GM18909 (cell line): Measurements from ENCODE around the gene TM4SF5.

Experiments
- ATAC-seq: cut with Tn5 transposase; IDR thresholded peaks from one replicate; pipeline ENCODE4 v1.9.1; 2021; ENCODE audit warnings: mild to moderate bottlenecking; ENCODE audit not compliant: unreplicated experiment, poor library complexity

Gene TM4SF5

DNA sequence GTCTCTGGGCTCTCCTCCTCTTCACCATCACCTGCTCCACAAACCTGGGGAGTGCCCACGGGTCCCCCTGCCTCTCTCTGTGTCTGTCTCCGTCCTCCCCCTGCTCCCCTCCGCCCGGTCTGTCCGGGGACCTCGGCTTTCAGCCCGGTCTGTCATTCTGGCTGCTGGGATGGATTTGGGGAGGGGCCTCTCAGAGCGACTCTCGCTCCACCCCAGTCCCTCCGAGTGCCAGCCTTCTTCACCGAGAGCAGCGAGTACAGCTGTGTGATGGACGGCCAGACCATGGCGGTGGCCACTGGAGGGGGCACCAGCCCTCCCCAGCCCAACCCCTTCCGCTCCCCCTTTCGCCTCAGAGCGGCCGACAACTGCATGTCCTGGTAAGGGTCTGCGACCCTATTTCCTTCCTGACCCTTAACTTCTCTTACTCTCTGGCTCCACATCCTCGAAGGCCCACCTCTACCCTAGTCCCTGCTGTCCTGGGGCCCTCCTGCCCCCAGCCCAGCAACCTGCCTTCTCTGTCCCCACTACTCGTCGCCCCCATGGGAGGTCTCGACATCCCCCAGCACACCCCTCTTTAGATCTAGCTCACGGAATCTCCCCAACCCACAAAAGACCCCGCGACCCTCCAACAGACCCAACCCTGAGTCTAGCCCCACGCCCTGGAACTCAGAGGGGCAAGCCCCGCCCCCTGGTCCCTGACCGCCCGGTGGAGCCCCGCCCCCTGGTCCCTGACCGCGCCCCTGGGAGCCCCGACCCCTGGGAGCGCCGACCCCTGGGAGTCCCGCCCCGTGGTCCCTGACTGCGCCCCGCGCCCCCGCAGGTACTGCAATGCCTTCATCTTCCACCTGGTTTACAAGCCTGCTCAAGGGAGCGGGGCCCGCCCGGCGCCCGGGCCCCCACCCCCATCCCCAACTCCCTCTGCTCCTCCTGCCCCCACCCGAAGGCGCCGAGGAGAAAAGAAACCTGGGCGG lies 26.4 kb upstream of the TM4SF5 start:
- ATAC-seq: no peak

DNA sequence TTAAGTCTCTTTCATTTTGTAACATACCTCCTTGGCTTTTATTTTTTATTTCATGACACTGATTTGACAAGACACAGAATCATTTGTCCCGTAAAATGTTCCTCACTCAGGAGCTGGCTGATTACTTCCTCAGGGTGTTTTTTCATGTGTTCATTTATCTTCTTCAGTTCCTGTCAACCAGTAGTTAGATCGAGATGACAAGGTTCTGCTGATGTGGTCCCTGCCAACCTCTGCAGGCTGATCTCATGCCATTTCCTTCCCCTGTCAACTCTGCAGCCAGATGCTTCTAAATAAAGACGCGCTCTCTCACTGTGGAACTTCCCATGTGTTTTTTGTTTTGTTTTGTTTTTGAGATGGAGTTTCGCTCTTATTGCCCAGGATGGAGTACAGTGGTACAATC lies 23.8 kb upstream of the TM4SF5 start:
- ATAC-seq: no peak

DNA sequence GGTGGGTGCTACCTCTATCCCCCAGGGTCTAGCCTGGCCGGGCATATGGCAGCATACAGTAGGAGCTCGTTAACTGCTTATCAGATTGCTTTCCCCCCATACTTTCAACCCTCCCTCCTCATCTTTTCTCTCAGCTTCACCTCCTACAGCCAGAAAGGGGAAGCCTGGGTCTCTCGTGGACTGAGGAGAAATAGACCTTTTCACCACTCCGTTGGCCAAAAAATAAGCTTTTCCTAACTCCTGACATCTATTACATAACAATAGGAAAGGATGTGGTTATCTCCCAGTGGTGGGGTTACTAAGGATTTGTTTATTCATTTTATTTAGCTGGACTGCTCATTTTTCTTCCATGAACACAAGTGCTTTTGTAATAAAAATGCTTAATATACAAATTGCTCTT lies 23.0 kb upstream of the TM4SF5 start:
- ATAC-seq: no peak

DNA sequence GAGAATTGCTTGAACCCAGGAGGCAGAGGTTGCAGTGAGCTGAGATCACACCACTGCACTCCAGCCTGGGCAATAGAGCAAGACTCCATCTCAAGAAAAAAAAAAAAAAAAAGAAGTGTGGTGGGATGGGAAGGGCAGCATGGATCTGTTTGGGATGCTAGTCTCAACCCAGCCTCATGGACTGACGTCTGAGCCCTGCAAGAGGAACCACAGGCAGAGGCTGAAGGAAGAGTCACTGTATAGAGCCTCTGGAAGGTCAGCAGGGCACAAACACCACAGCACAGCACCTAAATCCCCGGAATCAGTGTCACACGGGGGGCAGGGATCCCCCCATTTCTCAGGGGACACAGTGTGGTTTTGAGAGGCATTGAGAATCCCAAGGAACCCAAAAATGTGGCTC lies 21.1 kb upstream of the TM4SF5 start:
- ATAC-seq: no peak

DNA sequence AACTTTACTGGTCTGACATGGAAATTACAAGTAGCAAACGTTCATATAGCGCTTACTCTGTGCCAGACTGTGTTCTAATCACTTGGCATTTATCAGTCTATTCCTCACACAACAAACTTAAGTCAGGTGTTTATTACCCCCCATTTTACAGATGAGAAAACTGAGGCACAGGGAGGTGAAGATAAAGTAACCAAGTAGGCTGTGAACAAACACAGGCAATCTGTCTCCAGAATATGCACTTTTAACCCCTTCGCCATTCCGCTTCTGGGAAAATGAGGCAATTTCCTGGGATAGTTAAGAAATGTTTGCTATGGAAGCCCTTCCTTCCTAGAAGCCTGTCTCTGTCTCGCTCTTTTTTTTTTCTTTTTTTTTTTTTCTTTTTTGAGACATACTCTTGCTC lies 19.8 kb upstream of the TM4SF5 start:
- ATAC-seq: no peak

DNA sequence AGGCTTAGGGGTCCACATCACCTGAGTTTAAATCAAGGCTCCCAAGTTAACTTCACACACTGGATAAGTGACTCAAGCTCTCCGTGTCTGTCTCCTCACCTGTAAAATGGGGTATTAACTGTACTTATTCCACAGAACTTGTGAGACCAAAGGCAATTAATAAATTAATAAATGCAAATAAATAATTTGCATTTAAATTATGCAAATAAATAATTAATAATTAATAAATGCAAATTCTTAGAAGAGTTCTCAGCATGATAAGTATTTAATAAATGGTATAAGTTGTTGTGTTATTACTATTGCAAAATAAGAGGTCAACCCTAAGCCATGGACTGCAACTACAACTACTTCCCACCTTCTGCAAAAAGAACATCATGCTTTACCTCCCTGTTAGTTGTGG lies 18.3 kb upstream of the TM4SF5 start:
- no peak for ATAC-seq

DNA sequence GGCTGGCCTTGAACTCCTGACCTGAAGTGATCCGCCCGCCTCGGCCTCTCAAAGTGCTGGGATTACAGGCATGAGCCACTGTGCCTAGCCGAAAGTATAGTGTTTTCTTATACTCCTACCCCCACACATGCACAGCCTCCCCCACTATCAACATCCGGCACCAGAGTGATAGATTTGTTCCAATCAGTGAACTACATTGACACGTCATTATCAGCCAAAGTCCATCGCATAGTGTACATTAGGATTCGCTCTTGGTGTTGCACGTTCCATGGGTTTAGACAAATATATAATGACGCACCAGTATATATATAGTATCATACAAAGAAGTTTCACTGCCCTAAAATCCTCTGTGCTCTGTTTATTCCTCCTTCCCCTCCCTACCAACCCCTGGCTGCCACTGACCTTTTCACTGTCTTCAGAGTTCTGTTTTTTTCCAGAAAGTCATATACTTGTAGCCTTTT lies 11.9 kb upstream of the TM4SF5 start:
- no peak for ATAC-seq

DNA sequence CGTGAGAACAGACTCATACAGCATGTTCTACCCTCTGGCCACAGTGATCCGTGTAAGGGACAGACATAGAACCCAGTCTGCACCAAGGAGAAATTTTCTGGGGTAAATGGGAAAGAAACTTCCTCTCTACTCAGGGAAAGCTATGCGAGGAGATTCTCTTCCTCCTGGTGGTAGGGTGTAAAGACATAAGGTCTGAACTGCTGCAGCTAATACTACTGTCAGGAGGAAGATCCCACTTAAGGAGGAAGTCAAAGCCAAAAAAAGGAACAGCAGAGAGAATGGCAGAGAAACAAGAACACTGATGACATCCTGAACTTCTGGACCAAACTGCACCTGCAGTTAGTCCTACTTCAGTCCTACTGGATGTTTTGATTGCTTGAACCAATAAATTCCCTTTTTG lies 7.1 kb upstream of the TM4SF5 start:
- no peak for ATAC-seq

DNA sequence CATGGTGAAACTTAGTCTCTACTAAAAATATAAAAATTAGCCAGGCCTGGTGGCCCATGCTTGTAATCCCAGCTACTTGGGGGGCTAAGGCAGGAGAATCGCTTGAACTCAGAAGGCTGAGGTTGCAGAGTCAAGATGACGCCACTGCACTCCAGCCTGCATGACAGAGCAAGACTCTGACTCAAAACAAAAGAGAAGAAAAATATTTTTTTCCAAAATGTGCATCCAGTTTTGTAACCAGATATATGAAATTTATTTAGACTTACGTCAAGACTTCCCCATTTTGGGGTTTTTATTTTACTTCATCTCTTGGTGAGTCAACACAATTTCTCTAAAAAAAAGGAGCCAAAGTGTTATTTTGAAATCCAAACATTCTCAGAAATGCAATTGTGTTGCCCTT lies 5.5 kb upstream of the TM4SF5 start:
- no peak for ATAC-seq

DNA sequence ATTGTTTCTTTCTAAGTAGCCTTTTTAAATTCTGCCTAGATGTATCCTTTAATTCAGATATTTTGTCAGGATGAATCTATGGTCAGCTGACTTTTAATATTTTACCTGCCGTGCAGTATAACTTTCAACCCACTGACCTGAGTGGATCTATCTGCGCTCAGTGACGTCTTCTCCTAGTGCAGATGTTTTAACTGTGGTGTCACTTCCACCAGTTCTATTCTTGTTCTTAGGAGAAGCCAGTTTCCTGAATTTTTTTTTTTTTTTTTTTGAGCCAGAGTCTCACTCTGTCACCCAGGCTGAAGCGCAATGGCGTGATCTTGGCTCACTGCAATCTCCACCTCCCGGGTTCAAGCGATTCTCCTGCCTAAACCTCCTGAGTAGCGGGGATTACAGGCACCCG lies 5.0 kb upstream of the TM4SF5 start:
- ATAC-seq: no peak

DNA sequence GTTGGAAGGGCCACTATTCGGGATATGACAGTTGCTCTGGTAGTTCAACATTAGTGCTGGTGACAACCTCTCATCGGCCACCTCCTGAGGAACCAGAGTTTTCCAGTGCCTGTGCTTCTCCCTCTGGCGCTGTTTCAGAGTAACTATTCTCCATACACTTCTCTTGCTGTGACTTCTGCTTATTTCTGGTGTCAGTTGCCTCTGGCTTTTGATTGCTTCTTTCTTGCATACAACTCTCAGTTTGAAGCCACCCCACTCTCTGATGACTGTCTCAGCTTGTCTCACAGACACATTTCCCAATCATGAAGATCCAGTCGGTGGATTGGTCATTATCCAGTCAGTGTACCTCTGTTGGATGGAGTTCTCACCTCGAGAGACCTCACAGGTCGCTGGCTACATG lies 3.4 kb upstream of the TM4SF5 start:
- no peak for ATAC-seq

DNA sequence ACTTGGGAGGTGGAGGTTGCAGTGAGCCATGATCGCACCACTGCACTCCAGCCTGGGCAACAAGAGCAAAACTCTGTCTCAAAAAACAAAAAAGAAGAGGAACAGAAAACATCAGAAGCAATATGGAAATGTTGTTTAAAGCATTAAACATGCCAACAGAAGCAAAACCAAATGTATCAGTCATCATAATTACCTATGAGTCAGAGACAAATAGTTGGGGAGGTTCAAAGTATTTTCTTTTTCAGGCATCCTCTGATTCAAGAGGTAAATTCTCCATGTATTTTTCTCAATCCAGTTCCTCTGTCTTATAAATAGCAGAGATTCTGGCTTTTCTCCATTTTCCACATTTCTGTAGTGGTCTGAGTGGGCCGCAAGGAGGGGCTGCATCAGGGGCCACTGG lies 2.1 kb upstream of the TM4SF5 start:
- no peak for ATAC-seq

DNA sequence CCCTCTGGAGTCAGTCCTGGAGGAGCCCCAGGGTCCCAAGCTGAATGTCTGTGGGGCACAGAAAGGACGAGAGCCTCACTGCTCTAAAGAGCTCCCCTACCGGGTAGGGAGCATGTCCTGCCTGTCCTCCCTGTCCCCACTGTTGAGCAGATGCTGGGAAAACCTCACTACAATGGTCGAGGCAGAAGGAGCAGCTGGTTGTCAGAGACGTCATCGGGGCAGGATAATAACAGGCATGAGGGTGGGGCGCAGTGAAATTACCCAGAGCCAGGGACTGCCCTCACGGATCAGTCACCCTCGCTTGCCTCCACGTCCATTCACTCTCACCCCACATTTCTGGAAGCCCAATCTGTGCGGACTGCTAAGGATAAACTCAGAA lies 538 bp downstream of the TM4SF5 start:
- no peak for ATAC-seq

DNA sequence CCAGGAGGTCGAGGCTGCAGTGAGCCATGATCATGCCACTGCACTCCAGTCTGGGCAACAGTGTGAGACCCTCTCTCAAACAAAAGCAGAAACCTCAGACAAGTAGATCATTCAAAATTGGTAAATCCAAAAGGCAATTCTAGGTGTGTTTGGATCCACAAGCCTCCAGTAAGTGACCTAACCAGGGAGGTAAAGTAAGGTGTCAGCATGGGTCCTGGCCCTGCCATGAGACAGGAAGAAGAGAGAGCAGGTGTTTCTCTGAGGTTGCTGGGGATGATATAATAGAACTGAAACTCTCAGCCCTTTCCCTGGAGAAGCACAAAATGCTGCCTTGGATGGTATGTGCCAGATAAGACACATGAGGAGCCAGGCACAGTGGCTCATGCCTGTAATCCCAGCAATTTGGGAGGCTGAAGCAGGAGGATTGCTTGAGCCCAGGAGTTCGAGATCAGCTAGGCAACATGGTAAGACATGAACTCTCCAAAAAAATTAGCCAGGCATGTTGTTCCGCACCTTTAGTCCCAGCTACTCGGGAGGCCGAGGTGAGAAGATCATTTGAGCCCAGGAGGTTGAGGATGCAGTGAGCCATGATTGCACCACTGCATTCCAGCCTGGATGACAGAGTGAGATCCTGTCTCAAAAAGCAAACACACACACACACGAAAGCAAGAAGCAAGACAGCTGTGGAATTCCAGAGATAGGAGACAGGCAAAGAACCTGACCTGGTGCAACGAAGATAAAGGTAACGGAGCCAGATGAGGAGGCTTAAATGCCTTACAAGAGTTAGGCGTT lies 6.5 kb downstream of the TM4SF5 start:
- ATAC-seq: no peak

DNA sequence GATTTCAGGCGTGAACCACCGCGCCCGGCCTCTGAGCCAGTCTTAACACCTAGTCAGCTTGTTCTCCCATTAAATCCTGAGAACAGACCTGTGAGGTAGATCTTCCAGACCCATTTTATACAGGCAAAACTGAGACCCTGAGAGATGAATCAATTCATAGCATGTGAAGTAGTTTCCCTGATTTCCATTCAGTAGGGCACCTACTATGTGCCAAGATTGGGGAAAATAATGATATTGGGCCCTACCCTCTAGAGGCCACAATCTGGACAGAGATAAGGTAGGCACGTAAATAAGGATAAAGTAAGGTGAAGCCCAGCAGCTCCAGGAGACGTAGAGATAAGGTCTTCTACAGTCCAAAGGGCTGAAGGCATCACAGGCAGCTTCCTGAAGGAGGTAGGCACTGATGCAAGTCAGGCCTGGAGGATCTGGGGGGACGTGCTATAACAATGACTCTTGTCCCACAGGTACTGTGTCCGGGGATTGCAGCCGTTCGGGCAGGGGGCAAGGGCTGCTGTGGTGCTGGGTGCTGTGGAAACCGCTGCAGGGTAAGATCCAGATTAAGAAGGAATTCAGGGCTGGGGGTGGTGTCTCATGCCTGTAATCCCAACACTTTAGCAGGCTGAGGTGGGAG lies 8.8 kb downstream of the TM4SF5 start:
- ATAC-seq: no peak

DNA sequence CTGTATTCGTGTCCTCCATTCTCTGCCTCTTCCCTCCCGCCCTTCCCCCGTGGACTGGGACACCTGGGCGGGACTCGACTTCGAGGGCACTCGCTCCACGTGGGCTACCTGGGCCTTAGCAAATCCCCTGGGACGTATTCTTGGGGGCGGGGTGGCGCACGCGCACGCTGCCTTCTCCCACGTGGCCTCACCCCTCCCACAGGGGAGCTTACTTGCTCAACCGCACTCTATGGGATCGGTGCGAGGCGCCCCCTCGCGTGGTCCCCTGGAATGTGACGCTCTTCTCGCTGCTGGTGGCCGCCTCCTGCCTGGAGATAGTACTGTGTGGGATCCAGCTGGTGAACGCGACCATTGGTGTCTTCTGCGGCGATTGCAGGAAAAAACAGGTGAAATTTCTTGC lies 11.0 kb downstream of the TM4SF5 start:
- no peak for ATAC-seq

DNA sequence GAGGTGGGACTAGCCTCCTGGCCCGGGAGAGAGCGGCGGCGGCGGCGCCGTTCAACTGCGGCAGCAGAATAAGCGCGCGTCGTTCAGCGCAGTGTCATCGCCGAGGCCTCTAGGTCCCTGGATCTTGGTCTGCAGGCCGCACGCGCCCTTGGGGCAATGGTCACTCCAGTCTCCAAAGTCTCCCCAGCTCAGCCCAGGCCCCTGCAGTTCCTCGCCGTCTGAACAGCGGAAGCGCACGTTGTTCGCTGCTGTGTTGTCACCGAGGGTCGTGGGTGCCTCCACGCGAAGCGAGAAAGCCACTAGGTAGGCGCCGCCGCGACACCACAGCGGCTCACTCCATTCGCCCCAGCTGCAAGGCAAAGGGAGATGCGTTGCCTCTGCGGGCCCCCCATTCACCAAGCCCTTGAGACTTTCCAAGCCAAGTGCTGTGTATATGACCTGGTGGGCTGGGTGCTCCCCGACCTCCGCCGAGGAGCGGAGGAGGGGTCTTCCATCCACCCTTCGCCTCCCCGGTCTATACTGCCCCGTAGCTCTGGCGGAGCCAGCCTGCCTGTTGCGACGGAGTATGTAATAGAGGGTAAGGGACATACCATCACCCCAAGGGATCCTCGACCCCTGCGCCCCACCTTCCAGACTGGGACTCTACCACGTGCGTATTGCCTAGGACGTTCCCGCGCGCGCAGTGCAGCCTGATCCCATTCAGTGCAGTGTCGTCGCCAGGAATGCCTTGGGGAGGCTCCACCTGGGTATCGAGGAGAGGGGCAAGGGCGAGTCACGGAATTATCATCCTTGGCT lies 13.8 kb downstream of the TM4SF5 start:
- ATAC-seq: no peak

DNA sequence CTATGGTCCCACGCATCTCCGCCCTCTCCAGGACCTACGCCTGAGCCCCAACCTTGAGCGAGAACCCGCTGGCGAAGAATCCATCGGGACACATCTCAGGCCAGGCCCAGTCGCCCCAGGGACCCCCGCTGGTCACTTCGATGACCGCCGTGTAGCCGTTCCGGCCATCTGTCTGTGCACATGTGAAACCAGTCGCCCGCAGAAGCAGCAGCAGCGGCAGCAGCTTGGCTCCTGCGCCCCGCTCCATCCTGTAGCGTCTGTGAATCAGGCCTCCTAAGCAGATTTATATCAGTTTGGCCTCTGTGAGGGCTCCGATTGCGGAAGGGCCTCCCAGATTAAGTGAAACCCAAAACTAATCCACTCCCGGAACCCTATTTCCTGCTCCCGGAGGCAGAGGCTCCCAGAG lies 14.4 kb downstream of the TM4SF5 start, which contains the start of gene VMO1:
Gene VMO1 (minus strand): TSS at position 259 of the 406 bp plus-strand sequence. CDS start 12 bp downstream, at position 247.
- no peak for ATAC-seq

DNA sequence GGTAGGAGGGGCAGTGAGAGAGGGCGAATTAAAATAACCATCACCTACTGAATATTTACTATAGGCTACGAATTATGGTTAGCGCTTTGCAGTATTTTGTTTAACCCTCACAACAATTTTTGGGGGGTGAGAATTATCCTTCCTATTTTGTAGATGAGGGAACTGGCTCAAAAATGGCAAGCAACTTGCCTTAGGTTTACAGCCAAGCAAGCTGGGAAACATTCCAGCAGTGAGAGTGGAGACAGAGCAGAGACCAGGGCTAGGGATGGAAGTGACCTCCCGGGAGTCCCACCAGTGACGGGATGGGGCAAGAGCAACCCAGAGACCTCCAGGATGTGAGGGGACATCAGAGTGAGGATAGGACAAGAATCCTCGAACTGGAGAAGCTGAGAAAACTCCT lies 14.8 kb downstream of the TM4SF5 start:
- no peak for ATAC-seq

DNA sequence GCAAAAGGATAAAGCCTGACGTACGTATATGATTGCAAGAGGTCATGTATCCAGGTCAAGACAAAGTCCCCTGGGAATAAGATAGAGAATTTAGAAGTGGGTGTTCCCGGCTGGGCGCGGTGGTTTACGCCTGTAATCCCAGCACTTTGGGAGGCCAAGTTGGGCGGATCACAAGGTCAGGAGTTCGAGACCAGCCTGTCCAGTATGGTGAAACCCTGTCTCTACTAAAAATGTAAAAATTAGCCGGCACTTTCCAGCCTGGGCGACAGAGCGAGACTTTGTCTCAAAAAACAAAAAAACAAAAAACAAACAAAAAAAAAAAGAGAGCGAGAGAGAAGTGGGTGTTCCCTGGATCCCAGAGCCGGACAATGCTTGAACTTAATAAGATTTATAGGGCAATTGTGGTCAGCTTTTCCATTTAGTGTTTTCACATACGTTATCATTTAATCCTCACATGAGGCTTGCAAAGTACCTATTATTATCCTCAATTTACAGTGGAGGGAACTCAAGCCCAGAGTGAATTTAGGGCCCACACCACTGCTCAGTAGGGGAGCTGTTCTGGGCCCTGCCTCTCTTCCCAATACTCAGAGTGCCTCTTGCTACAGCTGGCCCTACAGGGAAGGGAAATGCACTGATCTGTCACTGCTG lies 16.6 kb downstream of the TM4SF5 start:
- no peak for ATAC-seq
